GM19455 (cell line): ENCODE results near the gene HCN3.

Source experiments
- ATAC-seq: cut with Tn5 transposase; IDR thresholded peaks from one replicate; pipeline ENCODE4 v1.9.1; 2021; ENCODE audit not compliant: unreplicated experiment

HCN3 gene

GRCh38 chr1:155254228-155254713 is 23.0 kb upstream of the HCN3 start:
- no peak for ATAC-seq

GRCh38 chr1:155254714-155255242 is 22.5 kb upstream of the HCN3 start:
- ATAC-seq, result no peak

- ATAC-seq, result peak; percentile 64
These were observed 21.8 kb upstream of the HCN3 start, which contains the start of gene ENTREP3 for GRCh38 chr1:155255243-155256007. TSS of gene ENTREP3 (minus strand) at chr1:155255483. CDS start at chr1:155254877, 606 bp downstream.

- no peak for ATAC-seq
These were observed 21.0 kb upstream of the HCN3 start for GRCh38 chr1:155256058-155256852.

- no peak for ATAC-seq
These were observed 17.0 kb upstream of the HCN3 start for GRCh38 chr1:155260276-155260675.

- no peak for ATAC-seq
These were observed 15.8 kb upstream of the HCN3 start for GRCh38 chr1:155261493-155261851.

GRCh38 chr1:155261852-155262673 is 15.2 kb upstream of the HCN3 start, which contains the start of gene SCAMP3:
TSS of gene SCAMP3 (minus strand) at chr1:155262360. CDS start at chr1:155262151, 209 bp downstream.
- peak; percentile 82 for ATAC-seq

- no peak for ATAC-seq
These were observed 14.2 kb upstream of the HCN3 start for GRCh38 chr1:155263067-155263466.

- ATAC-seq, result no peak
These were observed 10.7 kb upstream of the HCN3 start for GRCh38 chr1:155266553-155266952.

GRCh38 chr1:155267373-155267772 is 9.9 kb upstream of the HCN3 start:
- ATAC-seq, result no peak

GRCh38 chr1:155268630-155269029 is 8.6 kb upstream of the HCN3 start:
- no peak for ATAC-seq

- no peak for ATAC-seq
These were observed 7.9 kb upstream of the HCN3 start for GRCh38 chr1:155269381-155269780.

GRCh38 chr1:155272466-155273342 is 4.6 kb upstream of the HCN3 start:
- ATAC-seq, result peak; percentile 39

GRCh38 chr1:155273343-155274245 is 3.7 kb upstream of the HCN3 start, which contains the start of gene CLK2:
TSS of gene CLK2 (minus strand) at chr1:155273504. CDS start at chr1:155270977, 2,527 bp downstream.
- peak; percentile 81 for ATAC-seq

- no peak for ATAC-seq
These were observed 832 bp downstream of the HCN3 start for GRCh38 chr1:155277902-155278688.

- ATAC-seq, result no peak
These were observed 1.5 kb downstream of the HCN3 start for GRCh38 chr1:155278689-155279160.

GRCh38 chr1:155279268-155279667 is 2.0 kb downstream of the HCN3 start:
- ATAC-seq, result no peak
